Body of pancreas (tissue), 4 donors: ENCODE results near the gene PARS2. TPM values are rescaled to one million over a fixed set of nuclear protein-coding genes. Genes with fewer than 3 reads are reported as not detected.

Experiments
- ATAC-seq: fragments of 150-250 bp; one replicate; pipeline ENCODE4 v1.9.1; 2016
- DNase-seq, 4 donors: peaks; one replicate each; pipeline ENCODE4 v3.0.0-alpha.2; 2019
- H3K27ac ChIP-seq, 4 donors: fragments of 200-600 bp; sonication (generic); 1 replicate in 3 of 4; 2 replicates in 1 of 4; pipeline versions ENCODE4 v1.5.1 to v1.6.1; 2016 to 2019; ENCODE audit warnings: mild to moderate bottlenecking in 1 of 4, mixed read lengths in 1 of 4, moderate library complexity in 1 of 4
- H3K27me3 ChIP-seq, 2 donors: fragments of 200-600 bp; sonication (generic); one replicate each; pipeline ENCODE4 v1.6.0; 2016; ENCODE audit warnings: mild to moderate bottlenecking in 1 of 2
- H3K36me3 ChIP-seq, 2 donors: fragments of 200-600 bp; sonication (generic); replicated peaks in 1 of 2; 2 replicates each; pipeline ENCODE4 v1.5.1; 2016; ENCODE audit warnings: low read depth in 2 of 2; ENCODE audit not compliant: insufficient read depth in 1 of 2
- H3K4me1 ChIP-seq: fragments of 200-600 bp; sonication (generic); one replicate; pipeline ENCODE4 v1.6.0; 2016
- H3K4me3 ChIP-seq, 2 donors: fragments of 200-600 bp; sonication (generic); 1 replicate in 1 of 2; 2 replicates in 1 of 2; pipeline ENCODE4 v1.5.1; 2016 to 2019
- H3K9me3 ChIP-seq, 3 donors: fragments of 200-600 bp; sonication (generic); 1 replicate in 2 of 3; 2 replicates in 1 of 3; pipeline ENCODE4 v1.5.1; 2016
- CTCF ChIP-seq, 7 experiments: fragments of 450-650 bp in 4 of 7; fragments of 200-600 bp in 3 of 7; sonication (generic) in 3 of 7; IDR thresholded peaks; one replicate each; pipeline ENCODE4 v1.5.1; 2016 to 2019; ENCODE audit warnings: antibody characterized with exemption in 7 of 7
- POLR2A ChIP-seq, 3 donors: fragments of 450-650 bp; IDR thresholded peaks; one replicate each; pipeline ENCODE4 v1.6.1; 2016; ENCODE audit warnings: antibody characterized with exemption in 3 of 3, mild to moderate bottlenecking in 2 of 3
- WGBS, 2 donors: methylation state at CpG; one replicate each; pipeline ENCODE4 v1.1.5; 2017; 5-methylcytosine and 5-hydroxymethylcytosine counted together
- intact Hi-C: fragments of 100-400 bp; cut with DNase I; formaldehyde crosslinking; loops from one replicate; pipeline ENCODE4 v1.15.1; 2023
- total RNA-seq, 2 donors: library from RNA; depleted of rRNA; stranded (reverse); fragments of >200 nt; gene quantifications; one replicate each; pipeline ENCODE4 v1.1.0, GENCODE V29; 2016

PARS2 gene
- total RNA-seq, 2 donors from 2014 or later = 0.66 to 2.3 TPM

DNA sequence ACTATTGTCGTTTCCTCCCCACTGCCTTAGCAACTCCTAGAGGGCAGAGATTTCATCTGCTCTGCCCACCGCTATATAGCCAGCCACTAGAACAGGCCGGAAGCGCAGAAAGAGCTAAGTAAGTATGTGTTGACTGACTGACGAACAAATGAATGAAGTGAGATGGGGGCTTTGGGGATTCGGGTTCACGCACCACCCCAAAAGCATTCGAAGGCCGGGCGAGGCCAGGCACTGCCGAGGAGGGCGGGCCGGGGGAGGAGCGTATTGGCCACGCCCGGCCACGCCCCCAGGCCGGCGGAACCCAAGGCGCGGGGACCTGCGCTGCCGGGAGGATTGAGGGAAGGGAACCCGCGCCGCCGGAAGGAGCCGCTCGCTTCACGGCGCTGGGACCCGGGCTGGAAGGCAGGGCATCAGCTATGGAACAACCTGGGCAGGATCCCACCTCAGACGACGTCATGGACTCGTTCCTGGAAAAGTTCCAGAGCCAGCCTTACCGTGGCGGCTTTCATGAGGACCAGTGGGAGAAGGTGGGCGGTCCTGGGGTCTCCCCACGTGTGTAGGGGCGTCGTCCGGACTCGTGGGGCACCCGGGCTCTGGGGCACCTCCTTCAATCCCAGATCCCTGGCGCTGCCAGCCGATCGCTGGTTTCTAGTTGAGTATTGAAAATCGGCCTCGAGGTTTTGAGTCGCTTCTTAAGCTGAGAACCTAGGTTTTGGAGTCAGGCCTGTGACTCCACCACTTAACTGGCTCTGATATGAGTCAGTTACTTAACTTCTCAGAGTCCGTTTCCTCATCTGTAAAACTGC, 48.6 kb downstream of the PARS2 start, which contains the start of gene TTC4:
Gene TTC4, plus strand, starts transcription at position 369 of the 806 bp plus-strand sequence. Its CDS starts 48 bp downstream, at position 417.
- ATAC-seq (peak; percentile 97), DNase-seq (peak; percentile 80 to 85 (median 80))
- H3K27me3 ChIP-seq = no peaks in the 10 kb centered on the region
- intact Hi-C loops = no loop called here
- 1% methylated on average over 33 to 51 of the region's 51 CpGs for WGBS, 2 donors
- H3K36me3 ChIP-seq = peaks cover 0 to 2% of the 10 kb centered on the region in 2 donors
- peaks cover 19% of the 10 kb centered on the region for H3K4me1 ChIP-seq
- H3K27ac ChIP-seq = peak within 1 kb of the TSS; percentile 20 to 77 (median 61)
- H3K4me3 ChIP-seq = peak within 1 kb of the TSS; percentile 45 to 75
- peak in 4 of 7 experiments; percentile 2 to 16 (median 12) for TF ChIP-seq CTCF (IDR thresholded peaks at IDR 0.05)
- TF ChIP-seq POLR2A (IDR thresholded peaks at IDR 0.05) = peak in 2 of 3 donors; percentile 60 to 67
- no peaks in the 10 kb centered on the region for H3K9me3 ChIP-seq

GRCh38 chr1:54714881-54715492, 49.3 kb downstream of the PARS2 start:
- H3K27ac ChIP-seq = peak overlapping the region in 2 of 4 donors; percentile 74 to 77
- no peaks in the 10 kb centered on the region for H3K27me3 ChIP-seq
- TF ChIP-seq CTCF (IDR thresholded peaks at IDR 0.05) (no peak), POLR2A (IDR thresholded peaks at IDR 0.05) (no peak)
- DNase-seq (no peak), ATAC-seq (peak; percentile 7)
- H3K4me3 ChIP-seq = no peak overlapping the region
- intact Hi-C loops = no loop called here
- H3K36me3 ChIP-seq = peaks cover 0 to 2% of the 10 kb centered on the region in 2 donors
- no peaks in the 10 kb centered on the region for H3K9me3 ChIP-seq
- peaks cover 19% of the 10 kb centered on the region for H3K4me1 ChIP-seq
- 89 to 91% methylated on average over 7 of the region's 7 CpGs for WGBS, 2 donors

DNA sequence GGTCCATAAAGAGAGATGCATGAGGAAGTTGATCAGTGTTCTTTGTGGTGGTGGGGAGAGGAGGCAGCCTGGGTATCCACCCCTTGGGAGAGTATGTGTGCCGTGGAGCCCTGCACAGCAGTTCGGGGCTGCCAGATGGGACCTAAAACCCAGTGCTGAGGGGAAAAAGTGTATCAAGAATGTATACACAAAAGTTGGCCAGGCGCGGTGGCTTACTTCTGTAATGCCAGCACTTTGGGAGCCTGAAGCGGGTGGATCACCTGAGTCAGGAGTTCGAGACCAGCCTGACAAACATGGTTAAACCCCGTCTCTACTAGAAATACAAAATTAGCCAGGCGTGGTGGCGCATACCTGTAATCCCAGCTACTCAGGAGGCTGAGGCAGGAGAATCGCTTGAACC, 52.8 kb downstream of the PARS2 start:
- Histone ChIP-seq H3K27ac (no peak overlapping the region), H3K27me3 (no peaks in the 10 kb centered on the region), H3K4me3 (no peak overlapping the region), H3K36me3 (no peaks in the 10 kb centered on the region), H3K4me1 (peaks cover 11% of the 10 kb centered on the region), H3K9me3 (no peaks in the 10 kb centered on the region)
- TF ChIP-seq CTCF (IDR thresholded peaks at IDR 0.05) = no peak
- TF ChIP-seq POLR2A (IDR thresholded peaks at IDR 0.05) = no peak
- DNase-seq = no peak
- no peak for ATAC-seq
- WGBS, 2 donors = 81 to 84% methylated on average over 10 of the region's 10 CpGs
- intact Hi-C loops = no loop called here

- ATAC-seq (no peak), DNase-seq (no peak)
- no peaks in the 10 kb centered on the region for H3K27me3 ChIP-seq
- no peaks in the 10 kb centered on the region for H3K9me3 ChIP-seq
- no peak overlapping the region for H3K4me3 ChIP-seq
- no peak for TF ChIP-seq CTCF (IDR thresholded peaks at IDR 0.05)
- no peak for TF ChIP-seq POLR2A (IDR thresholded peaks at IDR 0.05)
- peaks cover 6% of the 10 kb centered on the region for H3K4me1 ChIP-seq
- H3K27ac ChIP-seq = no peak overlapping the region
- WGBS, 2 donors = 68 to 83% methylated on average over 5 to 6 of the region's 6 CpGs
- intact Hi-C loops = no loop called here
- H3K36me3 ChIP-seq = no peaks in the 10 kb centered on the region
Measured at GRCh38 chr1:54710841-54711240, 53.5 kb downstream of the PARS2 start.
